Activated T-cell treated with anti-CD3 and anti-CD28 coated beads, Interleukin-2, amount 50 U/mL, for 72 hours (primary cell): ENCODE results near the gene FHIT. TPM values are rescaled to one million over a fixed set of nuclear protein-coding genes. Genes with fewer than 3 reads are reported as not detected.

Source experiments
- ATAC-seq, 2 donors: fragments of 150-1000 bp; cut with Tn5 transposase; replicated peaks in 1 of 2; 2 replicates each; pipeline ENCODE4 v1.10.0; 2021; ENCODE audit warnings: moderate library complexity in 2 of 2, mild to moderate bottlenecking in 1 of 2
- DNase-seq, 2 donors: peaks; one replicate each; pipeline ENCODE4 v3.0.0; 2021 to 2022; ENCODE audit warnings: mixed read lengths in 1 of 2
- H3K27ac Mint-ChIP-seq: one replicate; pipeline ENCODE4 v1.8.0; 2022; ENCODE audit warnings: mild to moderate bottlenecking, moderate library complexity, mixed read lengths
- H3K27me3 Mint-ChIP-seq: one replicate; pipeline ENCODE4 v1.8.0; 2022; ENCODE audit warnings: low read depth, mixed read lengths
- H3K36me3 Mint-ChIP-seq, 2 donors: one replicate each; pipeline ENCODE4 v1.8.0; 2022; ENCODE audit warnings: mixed read lengths in 2 of 2, mild to moderate bottlenecking in 1 of 2; ENCODE audit not compliant: insufficient read depth in 2 of 2
- H3K4me1 Mint-ChIP-seq: one replicate; pipeline ENCODE4 v1.8.0; 2022; ENCODE audit warnings: low read depth, mixed read lengths
- H3K4me3 Mint-ChIP-seq, 2 donors: one replicate each; pipeline ENCODE4 v1.8.0; 2022; ENCODE audit warnings: mild to moderate bottlenecking in 2 of 2, mixed read lengths in 2 of 2, moderate library complexity in 2 of 2
- H3K9me3 Mint-ChIP-seq, 2 donors: one replicate each; pipeline ENCODE4 v1.8.0; 2022; ENCODE audit warnings: mixed read lengths in 2 of 2
- total RNA-seq, 2 donors: library from RNA; stranded (reverse); gene quantifications; one replicate each; pipeline ENCODE4 v1.2.3, GENCODE V29; 2022

Gene FHIT
- total RNA-seq, 2 donors from 2014 or later, result 48.2 to 54.9 TPM

DNA sequence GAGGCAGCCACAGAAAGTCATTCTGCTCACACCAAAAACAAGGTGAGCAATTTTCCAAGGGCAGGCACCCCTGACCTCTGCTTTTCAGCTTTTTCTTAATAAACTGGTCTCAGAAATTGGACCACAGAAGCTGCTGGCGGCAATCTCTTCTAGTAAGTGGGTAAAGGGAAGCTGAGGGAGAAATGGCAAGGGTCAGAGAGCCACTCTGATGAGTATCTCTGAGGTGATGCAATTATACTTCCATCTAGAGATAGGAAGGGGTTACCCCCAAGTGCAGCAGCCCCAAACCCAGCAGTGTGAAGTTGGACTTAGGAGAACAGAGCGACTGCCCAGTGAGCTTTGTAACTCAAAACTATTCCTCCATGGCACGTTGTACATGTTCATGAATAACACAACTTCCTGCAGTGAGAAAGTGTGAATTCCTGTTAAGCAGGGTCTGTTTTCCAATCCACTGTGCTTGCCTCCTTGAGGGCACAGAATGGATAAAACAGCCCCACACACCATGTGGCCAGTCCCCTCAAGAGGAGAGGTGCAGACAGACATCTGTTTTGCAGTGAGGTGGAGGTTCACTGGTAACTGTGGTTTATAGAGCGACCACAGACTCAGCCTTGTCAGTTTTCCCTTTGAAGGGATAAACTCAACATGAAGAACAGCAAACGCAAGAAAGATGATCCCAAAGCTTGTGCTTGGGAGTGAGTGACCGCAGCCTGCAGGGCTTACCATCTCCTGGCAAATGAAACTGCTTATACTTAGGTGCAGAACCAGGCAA lies 1518.0 kb downstream of the FHIT start:
- no peak overlapping the region for H3K4me3 Mint-ChIP-seq
- no peak for ATAC-seq

GRCh38 chr3:59731943-59732342 lies 1519.3 kb downstream of the FHIT start:
- Mint-ChIP-seq H3K27ac (no peak overlapping the region), H3K4me3 (peak overlapping the region in 1 of 2 donors; percentile 1), H3K36me3 (no peaks in the 10 kb centered on the region), H3K27me3 (peaks cover 5% of the 10 kb centered on the region), H3K9me3 (no peaks in the 10 kb centered on the region), H3K4me1 (peaks cover 40% of the 10 kb centered on the region)
- no peak for DNase-seq
- ATAC-seq, result peak; percentile 52 to 71

More for the DNA sequence above, 1518.0 kb downstream of the FHIT start:
- DNase-seq, result no peak
- Mint-ChIP-seq H3K27ac (no peak overlapping the region), H3K27me3 (peaks cover 5% of the 10 kb centered on the region), H3K9me3 (no peaks in the 10 kb centered on the region), H3K36me3 (no peaks in the 10 kb centered on the region), H3K4me1 (peaks cover 29% of the 10 kb centered on the region)

- DNase-seq (no peak), ATAC-seq (no peak)
- Mint-ChIP-seq H3K4me3 (no peak overlapping the region), H3K4me1 (peaks cover 54% of the 10 kb centered on the region), H3K9me3 (peaks cover 0 to 3% of the 10 kb centered on the region in 2 donors), H3K27ac (no peak overlapping the region), H3K36me3 (peaks cover 0 to 4% of the 10 kb centered on the region in 2 donors), H3K27me3 (no peaks in the 10 kb centered on the region)
Observed at GRCh38 chr3:59730591-59730990, 1520.7 kb downstream of the FHIT start.

DNA sequence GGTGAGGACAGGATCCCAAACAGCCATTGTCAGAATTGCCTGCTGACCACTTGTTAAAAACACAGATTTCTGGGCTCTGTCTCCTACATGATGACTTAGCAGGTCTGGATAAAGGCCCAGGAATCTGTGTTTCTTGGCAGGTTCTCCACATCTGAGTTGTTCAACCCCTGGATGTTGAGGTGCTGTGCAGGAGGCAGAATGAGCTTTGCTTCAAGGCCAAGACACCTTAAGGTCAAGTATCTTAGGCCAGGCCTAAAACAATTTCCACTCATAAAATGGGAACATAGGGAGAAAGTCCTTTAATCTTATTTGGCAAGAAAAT lies 1522.7 kb downstream of the FHIT start:
- ATAC-seq (no peak), DNase-seq (no peak)
- Mint-ChIP-seq H3K9me3 (peaks cover 5 to 6% of the 10 kb centered on the region in 2 donors), H3K27ac (no peak overlapping the region), H3K4me3 (no peak overlapping the region), H3K27me3 (no peaks in the 10 kb centered on the region), H3K36me3 (peaks cover 5 to 6% of the 10 kb centered on the region in 2 donors), H3K4me1 (peaks cover 53% of the 10 kb centered on the region)

- H3K9me3 Mint-ChIP-seq, result peaks cover 5 to 6% of the 10 kb centered on the region in 2 donors
- no peaks in the 10 kb centered on the region for H3K27me3 Mint-ChIP-seq
- H3K36me3 Mint-ChIP-seq, result peaks cover 5 to 6% of the 10 kb centered on the region in 2 donors
- no peak overlapping the region for H3K4me3 Mint-ChIP-seq
- H3K27ac Mint-ChIP-seq, result no peak overlapping the region
- DNase-seq (no peak), ATAC-seq (no peak)
- H3K4me1 Mint-ChIP-seq, result peaks cover 48% of the 10 kb centered on the region
Observed at GRCh38 chr3:59727902-59728586, 1523.2 kb downstream of the FHIT start.

DNA sequence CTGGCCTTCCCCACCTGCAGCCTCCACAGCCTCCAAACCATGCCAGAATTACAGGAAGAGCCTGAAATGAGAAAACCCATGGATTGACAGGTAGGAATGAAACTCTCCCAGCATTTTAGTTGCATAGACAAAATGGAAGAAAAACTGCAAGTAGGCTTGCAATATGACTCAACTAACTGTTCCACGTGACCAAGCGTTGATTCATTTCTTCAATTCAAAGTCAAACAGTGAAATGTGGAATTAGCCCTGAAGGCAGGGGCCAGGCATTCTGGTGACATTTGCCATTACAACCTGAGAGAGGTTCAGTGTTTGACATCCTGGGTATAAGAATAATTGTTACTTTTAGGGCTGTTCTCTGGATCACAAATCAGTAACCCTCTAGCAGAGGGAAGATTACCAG lies 1525.0 kb downstream of the FHIT start:
- H3K9me3 Mint-ChIP-seq, result peaks cover 5 to 6% of the 10 kb centered on the region in 2 donors
- peak overlapping the region in 1 of 2 donors; percentile 45 for H3K4me3 Mint-ChIP-seq
- DNase-seq, result peak; percentile 48 to 55
- peaks cover 5 to 6% of the 10 kb centered on the region in 2 donors for H3K36me3 Mint-ChIP-seq
- ATAC-seq, result peak; percentile 87 to 93
- peak overlapping the region; percentile 29 for H3K27ac Mint-ChIP-seq
- peaks cover 30% of the 10 kb centered on the region for H3K4me1 Mint-ChIP-seq
- H3K27me3 Mint-ChIP-seq, result no peaks in the 10 kb centered on the region

GRCh38 chr3:59717679-59718205 lies 1533.5 kb downstream of the FHIT start:
- Mint-ChIP-seq H3K27ac (no peak overlapping the region), H3K4me3 (no peak overlapping the region), H3K4me1 (no peaks in the 10 kb centered on the region), H3K27me3 (no peaks in the 10 kb centered on the region), H3K36me3 (peaks cover 3% of the 10 kb centered on the region in 2 donors), H3K9me3 (peaks cover 2 to 9% of the 10 kb centered on the region in 2 donors)
- peak; percentile 45 to 79 for ATAC-seq
- no peak for DNase-seq

GRCh38 chr3:59714066-59714465 lies 1537.2 kb downstream of the FHIT start:
- no peak overlapping the region for H3K4me3 Mint-ChIP-seq
- H3K36me3 Mint-ChIP-seq, result peaks cover 5% of the 10 kb centered on the region in 2 donors
- peaks cover 2 to 10% of the 10 kb centered on the region in 2 donors for H3K9me3 Mint-ChIP-seq
- no peaks in the 10 kb centered on the region for H3K27me3 Mint-ChIP-seq
- H3K4me1 Mint-ChIP-seq, result no peaks in the 10 kb centered on the region
- ATAC-seq, result no peak
- no peak for DNase-seq
- no peak overlapping the region for H3K27ac Mint-ChIP-seq

DNA sequence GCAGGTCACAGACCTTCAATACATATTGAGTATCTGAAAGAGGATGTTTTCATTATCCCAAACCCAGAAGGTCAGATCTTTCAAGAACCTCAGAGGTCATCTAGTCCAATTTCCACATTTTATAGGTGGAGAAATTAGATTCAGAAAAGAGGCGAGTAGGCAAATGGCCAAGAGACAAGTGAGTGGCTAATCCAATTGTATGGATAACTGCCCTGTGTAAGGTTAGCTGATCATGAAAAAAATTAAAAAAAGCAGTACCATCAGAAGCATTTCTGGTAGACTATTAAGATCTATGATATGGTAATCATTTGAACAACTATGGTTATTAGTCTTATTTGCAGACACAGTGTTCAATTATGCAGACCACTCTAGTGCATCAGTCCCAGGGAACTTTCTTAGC lies 1540.7 kb downstream of the FHIT start:
- Mint-ChIP-seq H3K27ac (no peak overlapping the region), H3K27me3 (no peaks in the 10 kb centered on the region), H3K9me3 (peaks cover 2 to 7% of the 10 kb centered on the region in 2 donors), H3K4me3 (no peak overlapping the region), H3K36me3 (peaks cover 5% of the 10 kb centered on the region in 2 donors), H3K4me1 (no peaks in the 10 kb centered on the region)
- ATAC-seq (no peak), DNase-seq (no peak)

GRCh38 chr3:59709702-59710553 lies 1541.3 kb downstream of the FHIT start:
- ATAC-seq (peak in 1 of 2 donors; percentile 33), DNase-seq (no peak)
- no peak overlapping the region for H3K27ac Mint-ChIP-seq
- H3K9me3 Mint-ChIP-seq, result peaks cover 2 to 5% of the 10 kb centered on the region in 2 donors
- peaks cover 5% of the 10 kb centered on the region in 2 donors for H3K36me3 Mint-ChIP-seq
- H3K27me3 Mint-ChIP-seq, result no peaks in the 10 kb centered on the region
- no peak overlapping the region for H3K4me3 Mint-ChIP-seq
- H3K4me1 Mint-ChIP-seq, result no peaks in the 10 kb centered on the region

- H3K9me3 Mint-ChIP-seq, result peaks cover 2 to 5% of the 10 kb centered on the region in 2 donors
- H3K4me1 Mint-ChIP-seq, result no peaks in the 10 kb centered on the region
- ATAC-seq, result no peak
- no peak for DNase-seq
- H3K27me3 Mint-ChIP-seq, result no peaks in the 10 kb centered on the region
- peaks cover 5% of the 10 kb centered on the region in 2 donors for H3K36me3 Mint-ChIP-seq
- no peak overlapping the region for H3K4me3 Mint-ChIP-seq
- no peak overlapping the region for H3K27ac Mint-ChIP-seq
Observed at GRCh38 chr3:59708202-59708601, 1543.0 kb downstream of the FHIT start.

DNA sequence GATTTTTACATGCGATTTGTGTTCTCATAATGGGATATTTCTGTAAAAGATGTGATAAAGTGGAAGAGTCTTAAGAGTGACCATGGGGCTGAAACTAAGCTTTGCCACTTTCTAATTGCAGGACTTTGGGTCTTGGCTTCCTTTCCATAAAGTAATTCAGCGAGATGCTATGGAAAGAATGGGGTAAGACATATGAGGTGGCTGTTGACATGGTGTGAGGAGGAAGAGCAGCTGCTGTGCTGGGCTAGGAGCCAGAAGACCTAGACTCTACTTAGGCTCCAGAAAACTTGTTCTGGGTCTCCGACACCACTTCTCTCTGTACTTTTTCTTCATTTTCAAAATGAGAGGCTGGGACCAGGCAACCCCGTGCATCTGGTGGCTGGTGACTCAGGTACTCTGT lies 1547.0 kb downstream of the FHIT start:
- no peaks in the 10 kb centered on the region for H3K4me1 Mint-ChIP-seq
- H3K4me3 Mint-ChIP-seq, result no peak overlapping the region
- DNase-seq (no peak), ATAC-seq (no peak)
- peaks cover 6% of the 10 kb centered on the region for H3K27me3 Mint-ChIP-seq
- no peaks in the 10 kb centered on the region for H3K9me3 Mint-ChIP-seq
- H3K36me3 Mint-ChIP-seq, result no peaks in the 10 kb centered on the region
- no peak overlapping the region for H3K27ac Mint-ChIP-seq
